GM19351 (cell line): ENCODE data around the gene SPTSSA.

Experiments
- ATAC-seq: cut with Tn5 transposase; IDR thresholded peaks from one replicate; pipeline ENCODE4 v1.9.1; 2021; ENCODE audit warnings: mild to moderate bottlenecking, moderate library complexity; ENCODE audit not compliant: unreplicated experiment

Gene SPTSSA

GRCh38 chr14:34472706-34473279 lies 10.8 kb upstream of the SPTSSA start:
- no peak for ATAC-seq

- no peak for ATAC-seq
These were observed 8.3 kb upstream of the SPTSSA start for GRCh38 chr14:34470319-34470718.

GRCh38 chr14:34466691-34467090 lies 4.7 kb upstream of the SPTSSA start:
- ATAC-seq, result no peak

- ATAC-seq, result no peak
These were observed 3.2 kb upstream of the SPTSSA start for GRCh38 chr14:34465069-34465859.

- no peak for ATAC-seq
These were observed 1.5 kb upstream of the SPTSSA start for GRCh38 chr14:34463598-34463961.

GRCh38 chr14:34461334-34462131 lies 507 bp downstream of the SPTSSA start:
- peak; percentile 36 for ATAC-seq

- ATAC-seq, result no peak
These were observed 1.2 kb downstream of the SPTSSA start for GRCh38 chr14:34460841-34461240.

GRCh38 chr14:34460295-34460694 lies 1.7 kb downstream of the SPTSSA start:
- ATAC-seq, result no peak

- ATAC-seq, result no peak
These were observed 4.9 kb downstream of the SPTSSA start for GRCh38 chr14:34457186-34457585.

GRCh38 chr14:34453226-34453625 lies 8.8 kb downstream of the SPTSSA start:
- no peak for ATAC-seq

GRCh38 chr14:34452258-34452822 lies 9.7 kb downstream of the SPTSSA start:
- no peak for ATAC-seq

GRCh38 chr14:34450958-34451357 lies 11.1 kb downstream of the SPTSSA start:
- no peak for ATAC-seq

GRCh38 chr14:34450542-34450915 lies 11.5 kb downstream of the SPTSSA start:
- no peak for ATAC-seq

- ATAC-seq, result no peak
These were observed 12.1 kb downstream of the SPTSSA start for GRCh38 chr14:34449819-34450541.

- no peak for ATAC-seq
These were observed 22.9 kb downstream of the SPTSSA start for GRCh38 chr14:34439090-34439489.

- no peak for ATAC-seq
These were observed 23.6 kb downstream of the SPTSSA start for GRCh38 chr14:34438438-34438837.

GRCh38 chr14:34437729-34438080 lies 24.3 kb downstream of the SPTSSA start:
- no peak for ATAC-seq

GRCh38 chr14:34436960-34437728 lies 24.9 kb downstream of the SPTSSA start:
- no peak for ATAC-seq

GRCh38 chr14:34436118-34436905 lies 25.7 kb downstream of the SPTSSA start:
- ATAC-seq, result peak; percentile 69
